ENCODE measurements around the gene SIDT2. TPM values are rescaled to one million over a fixed set of nuclear protein-coding genes. Genes with fewer than 3 reads are reported as not detected.

Gene SIDT2
- total and polyA plus RNA-seq, 2 of the 13 experiments (the other 11 are each of a cell fraction or from before 2014, with no cell fraction given): 11.5 to 28.0 TPM

- Histone ChIP-seq H3K9me3 (ENCODE audit: low read length) (no peaks in the 10 kb centered on the region), H3K4me3 (replicated peaks in 1 of 3; ENCODE audit: insufficient read depth in 1 of 3, low read depth in 2 of 3, low read length in 3 of 3) (no peak overlapping the region), H3K36me3 (replicated peaks in 1 of 2; ENCODE audit: control insufficient read depth in 1 of 2, insufficient read depth in 2 of 2, low read length in 2 of 2) (peaks cover 0 to 20% of the 10 kb centered on the region in 2 experiments; a peak in 2 of 5 replicates), H3K4me2 (ENCODE audit: low read depth, low read length) (no peak overlapping the region), H2AFZ (ENCODE audit: low read length) (no peak overlapping the region), H4K20me1 (ENCODE audit: insufficient read depth, low read length) (no peaks in the 10 kb centered on the region), H3K27ac (ENCODE audit: extremely low read length, insufficient read depth, low read length) (no peak overlapping the region), H3K79me2 (ENCODE audit: insufficient read depth, low read length) (no peaks in the 10 kb centered on the region), H3K4me1 (ENCODE audit: insufficient read depth, low read length) (peaks cover 9% of the 10 kb centered on the region; the same call in 1 of the 2 replicates), H3K9ac (ENCODE audit: insufficient read depth, low read depth, low read length) (no peak overlapping the region), H3K27me3 (ENCODE audit: control insufficient read depth in 1 of 2, insufficient read depth in 2 of 2, low read length in 2 of 2) (no peaks in the 10 kb centered on the region)
- no TSS peak for BruUV-seq (replicated peaks)
- in situ Hi-C loops (cut with HindIII; ENCODE audit: extremely low pct_ligation_motif_present, low pct_unique_long_range_greater_than_20kb): no loop called here
- ChIA-PET POLR2A (no interaction called here), CTCF (ENCODE audit: low intra/inter-chr PET ratio, low total read pairs) (no interaction called here)
- intact Hi-C loops (cut with micrococcal nuclease; ENCODE audit: unreplicated experiment): no loop called here
- WGBS (ENCODE audit: low lambda C conversion rate): 84% methylated on average over 11 of the region's 11 CpGs
- DNase-seq (ENCODE audit: low spot score) (no peak), ATAC-seq (no peak), FAIRE-seq (no peak)
- TF ChIP-seq TOPORS (CRISPR knock-in tag; IDR thresholded peaks at IDR 0.05): no peak
Measured at GRCh38 chr11:117217141-117218084, 38.9 kb downstream of the SIDT2 start.

GRCh38 chr11:117218133-117218915, 39.8 kb downstream of the SIDT2 start:
- in situ Hi-C loops (cut with HindIII; ENCODE audit: extremely low pct_ligation_motif_present, low pct_unique_long_range_greater_than_20kb): no loop called here
- DNase-seq (ENCODE audit: low spot score) (no peak), FAIRE-seq (no peak), ATAC-seq (no peak)
- H3K9ac ChIP-seq (ENCODE audit: insufficient read depth, low read depth, low read length): no peak overlapping the region
- intact Hi-C loops (cut with micrococcal nuclease; ENCODE audit: unreplicated experiment): no loop called here
- no peaks in the 10 kb centered on the region for H3K9me3 ChIP-seq (ENCODE audit: low read length)
- H3K4me3 ChIP-seq (replicated peaks in 1 of 3; ENCODE audit: insufficient read depth in 1 of 3, low read depth in 2 of 3, low read length in 3 of 3): no peak overlapping the region
- BruUV-seq (replicated peaks): no TSS peak
- no peak overlapping the region for H3K27ac ChIP-seq (ENCODE audit: extremely low read length, insufficient read depth, low read length)
- H3K36me3 ChIP-seq (replicated peaks in 1 of 2; ENCODE audit: control insufficient read depth in 1 of 2, insufficient read depth in 2 of 2, low read length in 2 of 2): peaks cover 0 to 20% of the 10 kb centered on the region in 2 experiments; a peak in 2 of 5 replicates
- WGBS (ENCODE audit: low lambda C conversion rate): 95% methylated on average over 15 of the region's 15 CpGs
- no peak overlapping the region for H2AFZ ChIP-seq (ENCODE audit: low read length)
- ChIA-PET CTCF (ENCODE audit: low intra/inter-chr PET ratio, low total read pairs) (no interaction called here), POLR2A (no interaction called here)
- H3K27me3 ChIP-seq (ENCODE audit: control insufficient read depth in 1 of 2, insufficient read depth in 2 of 2, low read length in 2 of 2): no peaks in the 10 kb centered on the region
- no peaks in the 10 kb centered on the region for H4K20me1 ChIP-seq (ENCODE audit: insufficient read depth, low read length)
- no peak overlapping the region for H3K4me2 ChIP-seq (ENCODE audit: low read depth, low read length)
- no peaks in the 10 kb centered on the region for H3K79me2 ChIP-seq (ENCODE audit: insufficient read depth, low read length)
- H3K4me1 ChIP-seq (ENCODE audit: insufficient read depth, low read length): peaks cover 9% of the 10 kb centered on the region; the same call in 1 of the 2 replicates
- TF ChIP-seq ISX (CRISPR knock-in tag; conservative IDR thresholded peaks at IDR 0.05): no peak
- TF ChIP-seq NFKBIZ (CRISPR knock-in tag; IDR thresholded peaks at IDR 0.05): no peak
- TF ChIP-seq GTF2F1 (IDR thresholded peaks at IDR 0.05; ENCODE audit: low read length): no peak
- no peak for TF ChIP-seq ZFYVE20 (CRISPR knock-in tag; IDR thresholded peaks at IDR 0.05; ENCODE audit: borderline replicate concordance, low read depth)
- no peak for TF ChIP-seq U2AF2 (IDR thresholded peaks at IDR 0.05; ENCODE audit: low read depth, low read length)
- no peak for TF ChIP-seq GPBP1L1 (CRISPR knock-in tag; IDR thresholded peaks at IDR 0.05)
- no peak for TF ChIP-seq ZBTB2 (CRISPR knock-in tag; IDR thresholded peaks at IDR 0.05; ENCODE audit: low read depth)

Measured in HepG2 (cell line).